ENCODE measurements around the gene ZBTB7C. TPM values are rescaled to one million over a fixed set of nuclear protein-coding genes. Genes with fewer than 3 reads are reported as not detected.

The ZBTB7C gene
- polyA plus RNA-seq, 3 donors: 12.6 to 14.7 (median 13.9) TPM

GRCh38 chr18:48356909-48357631 is 52.1 kb downstream of the ZBTB7C start:
- DNase-seq (ENCODE audit: low read depth in 3 of 3, low spot score in 2 of 3): peak in 2 of 3 donors; percentile 8 to 36

GRCh38 chr18:48356151-48356745 is 52.9 kb downstream of the ZBTB7C start:
- no peak for DNase-seq (ENCODE audit: low read depth in 3 of 3, low spot score in 2 of 3)

- DNase-seq (ENCODE audit: low read depth in 3 of 3, low spot score in 2 of 3): no peak
These were observed 53.7 kb downstream of the ZBTB7C start for GRCh38 chr18:48355276-48356115.

- DNase-seq (ENCODE audit: low read depth in 3 of 3, low spot score in 2 of 3): no peak
These were observed 54.4 kb downstream of the ZBTB7C start for GRCh38 chr18:48354746-48355260.

GRCh38 chr18:48352051-48352755 is 57.0 kb downstream of the ZBTB7C start:
- DNase-seq (ENCODE audit: low read depth in 3 of 3, low spot score in 2 of 3): no peak

GRCh38 chr18:48351216-48352050 is 57.8 kb downstream of the ZBTB7C start:
- no peak for DNase-seq (ENCODE audit: low read depth in 3 of 3, low spot score in 2 of 3)

GRCh38 chr18:48348739-48349138 is 60.4 kb downstream of the ZBTB7C start:
- no peak for DNase-seq (ENCODE audit: low read depth in 3 of 3, low spot score in 2 of 3)

- no peak for DNase-seq (ENCODE audit: low read depth in 3 of 3, low spot score in 2 of 3)
These were observed 61.3 kb downstream of the ZBTB7C start for GRCh38 chr18:48347756-48348326.

- DNase-seq (ENCODE audit: low read depth in 3 of 3, low spot score in 2 of 3): no peak
These were observed 63.6 kb downstream of the ZBTB7C start for GRCh38 chr18:48345596-48345995.

- no peak for DNase-seq (ENCODE audit: low read depth in 3 of 3, low spot score in 2 of 3)
These were observed 66.6 kb downstream of the ZBTB7C start for GRCh38 chr18:48342581-48342980.

GRCh38 chr18:48342125-48342524 is 67.1 kb downstream of the ZBTB7C start:
- no peak for DNase-seq (ENCODE audit: low read depth in 3 of 3, low spot score in 2 of 3)

- DNase-seq (ENCODE audit: low read depth in 3 of 3, low spot score in 2 of 3): no peak
These were observed 68.6 kb downstream of the ZBTB7C start for GRCh38 chr18:48340560-48340959.

- no peak for DNase-seq (ENCODE audit: low read depth in 3 of 3, low spot score in 2 of 3)
These were observed 69.5 kb downstream of the ZBTB7C start for GRCh38 chr18:48339692-48340091.

GRCh38 chr18:48338915-48339314 is 70.3 kb downstream of the ZBTB7C start:
- no peak for DNase-seq (ENCODE audit: low read depth in 3 of 3, low spot score in 2 of 3)

- DNase-seq (ENCODE audit: low read depth in 3 of 3, low spot score in 2 of 3): no peak
These were observed 72.1 kb downstream of the ZBTB7C start for GRCh38 chr18:48337053-48337452.

GRCh38 chr18:48336332-48336731 is 72.9 kb downstream of the ZBTB7C start:
- no peak for DNase-seq (ENCODE audit: low read depth in 3 of 3, low spot score in 2 of 3)

- DNase-seq (ENCODE audit: low read depth in 3 of 3, low spot score in 2 of 3): no peak
These were observed 73.4 kb downstream of the ZBTB7C start for GRCh38 chr18:48335829-48336228.

- DNase-seq (ENCODE audit: low read depth in 3 of 3, low spot score in 2 of 3): no peak
These were observed 74.3 kb downstream of the ZBTB7C start for GRCh38 chr18:48334845-48335244.

GRCh38 chr18:48333563-48333962 is 75.6 kb downstream of the ZBTB7C start:
- no peak for DNase-seq (ENCODE audit: low read depth in 3 of 3, low spot score in 2 of 3)

Measured in right renal cortex interstitium (tissue), 3 donors.